ENCODE results near the gene IMMP2L.

IMMP2L gene

DNA sequence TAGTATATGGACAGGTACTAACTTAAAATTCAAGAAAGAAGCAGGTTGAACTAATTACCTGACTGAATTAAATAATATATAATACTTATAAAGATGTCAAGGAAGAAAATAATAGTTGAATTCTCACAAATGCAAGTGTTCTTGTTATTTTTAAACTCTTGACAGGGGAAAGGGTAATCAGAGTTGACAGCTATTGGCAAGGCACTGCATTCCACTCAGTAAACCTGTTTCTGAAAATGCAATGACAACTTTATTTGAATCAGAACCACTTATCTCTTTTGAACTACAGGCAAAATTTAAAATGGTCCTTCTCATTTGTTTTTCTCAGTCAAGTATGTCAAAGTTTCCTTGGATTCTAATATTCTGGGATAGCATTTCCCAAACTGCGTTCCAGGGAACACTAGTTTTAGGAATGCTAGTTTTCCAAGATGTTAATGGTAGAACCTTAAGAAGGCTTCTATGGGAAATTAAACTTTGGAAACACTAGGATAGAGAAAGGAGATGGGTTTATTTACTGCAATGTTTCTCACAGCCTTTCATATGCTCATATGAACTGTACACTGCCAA lies 575.1 kb downstream of the IMMP2L start:
- no peak for TF ChIP-seq FOXP2 (optimal IDR thresholded peaks at IDR 0.05; ENCODE audit: borderline replicate concordance, extremely low read depth, extremely low read length, insufficient read depth)

DNA sequence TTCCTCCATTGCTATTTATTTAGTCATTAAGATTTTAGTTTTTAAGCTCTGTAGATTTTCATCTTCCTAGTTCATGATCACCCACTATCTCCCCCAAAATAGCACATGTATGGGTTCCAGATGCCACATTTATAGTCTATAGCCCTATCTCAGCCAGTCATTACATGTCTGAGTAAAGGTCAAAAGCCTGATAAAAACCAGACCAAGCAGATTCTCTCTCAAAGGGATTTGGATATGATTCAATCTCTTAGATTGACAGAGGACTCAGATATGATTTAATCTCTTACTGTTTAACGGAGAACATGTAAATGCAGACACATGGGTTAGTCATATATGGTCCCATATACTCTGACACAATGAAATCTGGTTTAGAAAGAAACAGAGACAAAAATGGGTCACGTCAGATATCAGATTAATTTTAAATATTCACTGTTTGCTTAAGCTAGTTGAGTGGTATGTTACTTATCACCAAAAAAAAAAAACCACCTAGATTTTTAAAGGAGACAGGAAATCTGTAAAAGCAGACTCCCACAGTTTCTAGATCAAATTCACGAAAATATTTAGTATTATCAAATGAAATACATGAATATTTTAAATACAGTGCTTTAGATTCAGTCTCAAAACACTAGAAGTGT lies 578.4 kb downstream of the IMMP2L start:
- TF ChIP-seq, protein P1, sequence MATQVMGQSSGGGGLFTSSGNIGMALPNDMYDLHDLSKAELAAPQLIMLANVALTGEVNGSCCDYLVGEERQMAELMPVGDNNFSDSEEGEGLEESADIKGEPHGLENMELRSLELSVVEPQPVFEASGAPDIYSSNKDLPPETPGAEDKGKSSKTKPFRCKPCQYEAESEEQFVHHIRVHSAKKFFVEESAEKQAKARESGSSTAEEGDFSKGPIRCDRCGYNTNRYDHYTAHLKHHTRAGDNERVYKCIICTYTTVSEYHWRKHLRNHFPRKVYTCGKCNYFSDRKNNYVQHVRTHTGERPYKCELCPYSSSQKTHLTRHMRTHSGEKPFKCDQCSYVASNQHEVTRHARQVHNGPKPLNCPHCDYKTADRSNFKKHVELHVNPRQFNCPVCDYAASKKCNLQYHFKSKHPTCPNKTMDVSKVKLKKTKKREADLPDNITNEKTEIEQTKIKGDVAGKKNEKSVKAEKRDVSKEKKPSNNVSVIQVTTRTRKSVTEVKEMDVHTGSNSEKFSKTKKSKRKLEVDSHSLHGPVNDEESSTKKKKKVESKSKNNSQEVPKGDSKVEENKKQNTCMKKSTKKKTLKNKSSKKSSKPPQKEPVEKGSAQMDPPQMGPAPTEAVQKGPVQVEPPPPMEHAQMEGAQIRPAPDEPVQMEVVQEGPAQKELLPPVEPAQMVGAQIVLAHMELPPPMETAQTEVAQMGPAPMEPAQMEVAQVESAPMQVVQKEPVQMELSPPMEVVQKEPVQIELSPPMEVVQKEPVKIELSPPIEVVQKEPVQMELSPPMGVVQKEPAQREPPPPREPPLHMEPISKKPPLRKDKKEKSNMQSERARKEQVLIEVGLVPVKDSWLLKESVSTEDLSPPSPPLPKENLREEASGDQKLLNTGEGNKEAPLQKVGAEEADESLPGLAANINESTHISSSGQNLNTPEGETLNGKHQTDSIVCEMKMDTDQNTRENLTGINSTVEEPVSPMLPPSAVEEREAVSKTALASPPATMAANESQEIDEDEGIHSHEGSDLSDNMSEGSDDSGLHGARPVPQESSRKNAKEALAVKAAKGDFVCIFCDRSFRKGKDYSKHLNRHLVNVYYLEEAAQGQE (IDR thresholded peaks at IDR 0.05; ENCODE audit: insufficient read depth in 1 of 2, low read depth in 2 of 2, low read length in 2 of 2) = no peak
- TF ChIP-seq SIN3A (IDR thresholded peaks at IDR 0.05; ENCODE audit: borderline replicate concordance, insufficient read depth, low read length) = no peak
- TF ChIP-seq FOXP2 (optimal IDR thresholded peaks at IDR 0.05; ENCODE audit: borderline replicate concordance, extremely low read depth, extremely low read length, insufficient read depth) = no peak
- no peak for TF ChIP-seq TAF1 (IDR thresholded peaks at IDR 0.05; ENCODE audit: borderline replicate concordance, insufficient read depth, low read length)
- no peak for TF ChIP-seq POLR2AphosphoS5 (IDR thresholded peaks at IDR 0.05; ENCODE audit: low read depth, low read length)

DNA sequence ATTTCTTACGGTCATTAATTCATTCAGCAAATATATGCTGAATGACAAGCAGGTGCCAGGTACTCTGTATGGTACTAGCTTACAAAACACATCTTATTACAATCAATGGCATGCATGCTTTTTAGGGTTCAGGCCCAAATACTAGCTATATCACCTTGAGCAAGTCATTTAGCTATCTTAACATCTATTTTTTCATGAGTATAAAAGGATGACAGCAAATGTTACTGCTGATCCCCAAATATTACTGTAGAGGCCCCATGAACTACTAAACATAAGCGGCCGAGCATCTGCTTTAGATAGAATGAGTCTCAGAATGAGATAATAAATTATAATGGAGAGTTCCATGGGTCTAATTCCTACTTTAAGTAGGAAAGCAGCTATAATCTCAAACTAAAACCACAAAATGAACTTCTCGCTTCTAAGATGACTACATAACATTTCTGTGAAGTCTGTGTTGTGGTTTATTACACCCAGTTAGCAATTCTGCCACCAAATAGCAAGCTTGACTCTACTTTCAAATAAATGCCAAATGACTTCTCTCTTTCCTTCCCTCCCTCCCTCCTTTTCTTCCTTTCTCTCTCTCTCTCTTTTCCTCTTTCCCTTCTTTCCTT lies 585.1 kb downstream of the IMMP2L start:
- no peak for TF ChIP-seq TAF1 (IDR thresholded peaks at IDR 0.05; ENCODE audit: borderline replicate concordance, insufficient read depth, low read length)
- TF ChIP-seq, protein P1 (IDR thresholded peaks at IDR 0.05; ENCODE audit: insufficient read depth in 1 of 2, low read depth in 2 of 2, low read length in 2 of 2) = no peak
- no peak for TF ChIP-seq SIN3A (IDR thresholded peaks at IDR 0.05; ENCODE audit: borderline replicate concordance, insufficient read depth, low read length)
- no peak for TF ChIP-seq FOXP2 (optimal IDR thresholded peaks at IDR 0.05; ENCODE audit: borderline replicate concordance, extremely low read depth, extremely low read length, insufficient read depth)
- no peak for TF ChIP-seq POLR2AphosphoS5 (IDR thresholded peaks at IDR 0.05; ENCODE audit: low read depth, low read length)

DNA sequence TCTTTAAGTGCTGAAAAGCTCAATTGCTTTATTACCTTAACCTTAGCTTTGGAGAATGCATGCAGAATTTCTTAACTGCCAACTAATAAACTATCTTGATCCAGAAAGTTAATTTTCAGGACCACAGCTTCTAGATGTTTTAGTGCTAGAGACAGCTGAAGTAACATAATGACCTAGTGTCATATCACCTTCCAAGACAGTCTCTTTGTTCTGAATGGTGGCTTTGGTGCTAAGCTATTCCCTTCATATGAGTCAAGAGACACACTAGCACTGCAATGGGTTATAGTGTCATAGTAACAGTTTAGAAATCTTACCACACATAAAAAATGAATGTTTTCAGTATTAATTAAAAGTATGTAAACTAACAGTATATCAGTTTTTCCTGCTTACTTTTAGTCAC lies 586.8 kb downstream of the IMMP2L start:
- TF ChIP-seq, protein P1 (IDR thresholded peaks at IDR 0.05; ENCODE audit: insufficient read depth in 1 of 2, low read depth in 2 of 2, low read length in 2 of 2) = no peak
- no peak for TF ChIP-seq SIN3A (IDR thresholded peaks at IDR 0.05; ENCODE audit: borderline replicate concordance, insufficient read depth, low read length)
- TF ChIP-seq FOXP2 (optimal IDR thresholded peaks at IDR 0.05; ENCODE audit: borderline replicate concordance, extremely low read depth, extremely low read length, insufficient read depth) = no peak
- no peak for TF ChIP-seq POLR2AphosphoS5 (IDR thresholded peaks at IDR 0.05; ENCODE audit: low read depth, low read length)

DNA sequence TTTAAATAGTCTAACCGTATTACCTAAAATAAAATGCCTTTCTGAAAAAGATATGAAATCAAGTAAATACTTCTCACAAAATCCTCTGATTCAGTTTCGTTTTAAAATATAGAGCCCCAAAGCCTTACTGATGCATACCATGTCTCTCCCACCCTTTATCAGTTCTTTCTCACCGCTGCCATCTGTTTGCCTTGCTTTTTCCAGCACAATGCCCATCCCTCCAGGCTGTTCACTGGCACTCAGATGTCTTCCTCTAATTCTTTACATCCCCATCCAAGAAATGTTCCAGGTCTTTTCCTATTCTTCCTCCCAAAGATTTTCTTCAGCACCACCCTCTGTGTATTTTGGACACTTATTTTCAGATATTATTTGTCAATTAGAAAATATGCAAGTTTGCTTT lies 587.9 kb downstream of the IMMP2L start:
- TF ChIP-seq FOXP2 (optimal IDR thresholded peaks at IDR 0.05; ENCODE audit: borderline replicate concordance, extremely low read depth, extremely low read length, insufficient read depth) (no peak), SIN3A (IDR thresholded peaks at IDR 0.05; ENCODE audit: borderline replicate concordance, insufficient read depth, low read length) (no peak), TAF1 (IDR thresholded peaks at IDR 0.05; ENCODE audit: borderline replicate concordance, insufficient read depth, low read length) (no peak), POLR2AphosphoS5 (IDR thresholded peaks at IDR 0.05; ENCODE audit: low read depth, low read length) (no peak)
- TF ChIP-seq, protein P1 (IDR thresholded peaks at IDR 0.05; ENCODE audit: insufficient read depth in 1 of 2, low read depth in 2 of 2, low read length in 2 of 2) = no peak
